NCI-H1436 (cell line): ENCODE data around the gene AADAC.
"Not testable (repeated sequence)": the region's sequence is repeated elsewhere in the genome, so short reads cannot be mapped to it uniquely, and the experiment has no call there.

Source experiments
- DNase-seq: peaks from one replicate; lab custom pipeline; 2025; lab: John Stamatoyannopoulos, UW

AADAC gene, protein sequence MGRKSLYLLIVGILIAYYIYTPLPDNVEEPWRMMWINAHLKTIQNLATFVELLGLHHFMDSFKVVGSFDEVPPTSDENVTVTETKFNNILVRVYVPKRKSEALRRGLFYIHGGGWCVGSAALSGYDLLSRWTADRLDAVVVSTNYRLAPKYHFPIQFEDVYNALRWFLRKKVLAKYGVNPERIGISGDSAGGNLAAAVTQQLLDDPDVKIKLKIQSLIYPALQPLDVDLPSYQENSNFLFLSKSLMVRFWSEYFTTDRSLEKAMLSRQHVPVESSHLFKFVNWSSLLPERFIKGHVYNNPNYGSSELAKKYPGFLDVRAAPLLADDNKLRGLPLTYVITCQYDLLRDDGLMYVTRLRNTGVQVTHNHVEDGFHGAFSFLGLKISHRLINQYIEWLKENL

DNA sequence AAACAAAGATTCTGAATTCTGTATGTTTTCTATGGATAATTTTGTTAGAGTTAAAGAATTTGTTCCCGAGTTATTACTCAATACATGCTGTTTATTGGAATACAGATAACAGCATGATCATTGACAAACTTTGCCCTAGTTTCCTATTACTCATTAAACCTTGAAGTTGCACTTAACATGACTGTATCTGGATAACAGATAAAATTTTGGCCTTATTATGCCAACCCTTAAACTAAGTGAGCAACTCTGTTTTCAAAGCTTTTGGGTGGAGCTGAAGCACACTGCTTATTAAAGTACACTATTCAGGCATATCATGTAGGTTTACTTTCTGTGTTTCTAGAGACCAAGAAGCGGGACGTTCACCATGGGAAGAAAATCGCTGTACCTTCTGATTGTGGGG is at the start of gene AADAC:
TSS of gene AADAC (plus strand) at position 318 of the 400 bp plus-strand sequence. CDS start at position 365, 47 bp downstream.
- no peak for DNase-seq

GRCh38 chr3:151764699-151765098 is 49.2 kb upstream of the AADAC start:
- DNase-seq, result not testable (repeated sequence)

DNA sequence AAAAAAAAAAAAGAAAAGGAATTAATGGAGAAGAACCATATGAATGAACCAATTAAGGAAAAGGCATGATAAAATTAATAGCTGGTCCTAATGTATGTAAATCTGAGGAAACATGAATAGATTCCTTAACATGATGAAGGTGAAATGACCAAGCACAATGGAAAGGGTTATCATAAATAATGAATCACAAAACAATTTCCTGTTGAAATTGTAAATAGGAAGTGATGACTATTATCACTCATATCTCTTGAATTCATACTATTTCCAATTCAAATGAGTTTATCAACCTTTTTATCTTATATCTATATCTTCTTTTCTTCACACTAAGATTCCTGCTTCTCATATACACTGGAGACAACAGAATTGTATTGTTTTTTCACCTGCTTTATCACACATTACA is 48.2 kb upstream of the AADAC start:
- DNase-seq, result no peak

DNA sequence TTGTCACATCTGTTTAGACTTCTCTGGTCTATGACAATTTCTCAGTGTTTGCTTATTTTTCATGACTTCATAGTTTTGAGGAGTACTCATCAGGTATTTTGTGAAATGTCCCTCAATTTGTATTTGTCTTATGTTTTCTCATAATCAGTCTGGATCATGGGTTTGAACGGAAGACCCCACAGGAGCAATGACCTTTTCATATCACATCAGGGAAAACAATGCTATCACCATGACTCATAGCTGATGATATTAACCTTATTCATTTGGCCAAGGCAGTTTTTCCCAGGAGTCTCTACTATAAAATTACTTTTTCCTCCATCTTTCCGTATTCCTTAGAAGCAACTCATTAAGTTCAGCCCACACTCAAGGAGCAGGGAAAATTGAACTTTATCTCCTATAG is 47.5 kb upstream of the AADAC start:
- no peak for DNase-seq

GRCh38 chr3:151768393-151768930 is 45.5 kb upstream of the AADAC start:
- no peak for DNase-seq

GRCh38 chr3:151769175-151769574 is 44.7 kb upstream of the AADAC start:
- DNase-seq, result no peak

DNA sequence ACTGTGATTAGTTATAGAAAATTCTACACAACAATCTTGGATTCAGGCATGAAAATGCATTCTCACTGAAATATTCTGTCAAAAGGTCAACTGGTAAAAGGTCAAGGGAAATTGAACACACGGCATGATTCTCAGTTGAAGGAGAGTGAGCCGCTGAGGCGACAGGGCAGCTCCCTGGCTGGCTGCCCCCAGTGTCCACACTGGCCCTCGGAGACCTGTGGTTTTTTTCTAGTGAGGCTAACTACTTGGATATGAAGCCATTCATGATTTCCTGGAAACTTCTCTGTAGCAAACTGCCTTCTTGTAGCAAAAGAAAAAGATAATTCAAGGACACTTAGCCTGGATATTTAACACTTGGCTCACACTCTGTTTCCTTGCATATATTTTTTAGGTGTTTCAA is 43.0 kb upstream of the AADAC start:
- no peak for DNase-seq

DNA sequence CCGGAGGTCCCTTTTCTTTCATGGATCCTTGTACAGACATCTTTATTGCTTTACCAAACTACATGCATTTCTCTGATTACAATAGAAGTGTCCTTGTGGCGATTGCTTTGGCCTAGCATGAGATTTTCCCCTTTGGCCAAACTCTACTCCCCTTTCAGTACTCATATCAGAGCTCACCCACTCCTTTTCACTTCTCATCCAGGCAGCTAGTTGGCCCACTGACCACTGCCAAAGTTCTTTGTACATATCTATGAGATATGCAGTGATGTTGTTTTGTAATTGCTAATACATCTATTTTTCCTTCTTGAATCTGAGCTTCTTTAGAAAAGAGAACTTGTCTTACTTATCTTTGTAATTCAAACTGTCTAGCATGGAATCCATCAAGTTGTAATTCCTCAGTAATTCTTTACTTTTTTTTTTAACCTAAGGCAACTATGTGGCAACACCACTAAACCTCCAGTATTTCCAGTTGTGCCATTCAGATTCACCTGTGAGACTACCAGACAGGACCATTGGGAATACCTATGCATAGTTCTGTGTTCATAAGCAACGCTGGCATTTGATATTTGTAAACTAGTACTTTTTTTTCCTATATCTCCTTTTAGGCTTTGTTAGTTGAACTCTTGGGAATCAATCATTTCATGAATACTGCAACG is 41.0 kb upstream of the AADAC start:
- no peak for DNase-seq

GRCh38 chr3:151774235-151774634 is 39.7 kb upstream of the AADAC start:
- no peak for DNase-seq

- DNase-seq, result no peak
These were observed 39.0 kb upstream of the AADAC start for GRCh38 chr3:151774910-151775309.

DNA sequence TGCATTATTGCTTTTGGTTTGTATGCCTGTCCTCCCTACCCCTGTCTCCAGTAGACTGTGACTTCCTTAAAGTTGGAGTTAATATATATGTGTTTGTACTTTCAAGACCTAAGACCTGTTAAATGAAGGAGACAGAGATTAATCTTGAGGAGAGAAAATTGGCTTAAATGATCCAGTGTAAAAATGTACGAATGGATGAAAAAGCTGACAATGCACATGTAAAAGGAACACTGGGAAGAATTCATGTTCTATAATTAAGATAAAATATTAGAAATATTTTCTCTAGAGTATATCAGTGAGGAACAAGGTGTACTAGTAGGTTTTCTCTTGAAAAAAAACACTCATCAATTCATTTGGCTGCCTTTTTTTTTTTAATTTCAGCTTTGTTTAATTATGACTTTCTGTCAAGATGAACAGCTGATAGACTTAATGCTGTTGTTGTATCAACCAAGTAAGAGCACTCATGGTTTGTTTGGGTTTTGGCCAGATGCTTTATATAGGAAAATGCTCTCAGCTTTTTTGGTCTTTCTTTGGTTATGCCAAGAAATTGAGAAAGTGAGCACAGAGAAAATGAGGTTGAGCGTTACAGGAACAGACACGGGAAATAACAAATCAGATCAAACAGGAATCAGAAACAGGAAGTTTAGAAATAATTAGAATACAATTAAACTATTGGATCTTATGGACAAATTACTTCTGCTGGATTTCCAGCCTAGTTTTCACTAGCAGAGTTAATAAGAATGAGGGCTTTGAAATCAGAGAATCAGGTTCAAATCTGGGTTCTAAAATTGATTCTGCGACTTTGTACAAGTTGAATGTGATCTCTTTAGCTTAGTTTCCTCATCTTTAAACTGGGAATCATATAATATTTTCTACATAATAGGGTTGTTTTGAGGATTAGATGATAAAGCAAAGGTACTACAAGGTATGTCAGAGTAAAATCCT is 38.3 kb upstream of the AADAC start:
- DNase-seq, result no peak

GRCh38 chr3:151776259-151776740 is 37.6 kb upstream of the AADAC start:
- DNase-seq, result no peak

GRCh38 chr3:151777880-151778279 is 36.0 kb upstream of the AADAC start:
- peak; percentile 83 for DNase-seq

- DNase-seq, result peak; percentile 18
These were observed 26.3 kb upstream of the AADAC start for GRCh38 chr3:151787626-151788025.

GRCh38 chr3:151788401-151788800 is 25.5 kb upstream of the AADAC start:
- no peak for DNase-seq

GRCh38 chr3:151789853-151790463 is 24.0 kb upstream of the AADAC start:
- DNase-seq, result no peak

GRCh38 chr3:151790763-151791162 is 23.2 kb upstream of the AADAC start:
- DNase-seq, result not testable (repeated sequence)

- no peak for DNase-seq
These were observed 21.5 kb upstream of the AADAC start for GRCh38 chr3:151792411-151792810.

DNA sequence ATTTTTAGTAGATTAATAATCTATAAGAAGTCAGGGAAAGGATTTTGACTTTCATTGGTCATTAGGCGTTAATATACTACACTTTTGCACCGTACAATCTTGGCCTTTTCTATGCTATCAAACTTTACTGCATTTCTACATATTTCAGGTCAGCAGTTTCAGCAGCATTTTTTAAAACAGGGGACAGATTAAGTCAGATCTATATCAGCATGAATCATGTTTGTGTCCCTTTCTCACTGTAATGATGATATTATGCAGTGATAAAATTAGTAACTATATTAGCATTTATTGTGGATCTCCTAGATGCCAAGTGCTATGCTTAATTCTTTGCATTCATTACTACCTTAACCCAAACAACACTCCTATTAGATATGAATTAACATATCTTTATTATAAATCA is 20.3 kb upstream of the AADAC start:
- no peak for DNase-seq

- DNase-seq, result no peak
These were observed 19.8 kb upstream of the AADAC start for GRCh38 chr3:151794080-151794479.

- DNase-seq, result no peak
These were observed 18.6 kb upstream of the AADAC start for GRCh38 chr3:151795276-151795675.
